ENCODE results near the gene SERPINA3. TPM values are rescaled to one million over a fixed set of nuclear protein-coding genes. Genes with fewer than 3 reads are reported as not detected.

Gene SERPINA3
- total and polyA plus RNA-seq, 10 of the 15 experiments (the other 5 are each of a cell fraction or from before 2014, with no cell fraction given) = 2.2 TPM; not detected in 9

DNA sequence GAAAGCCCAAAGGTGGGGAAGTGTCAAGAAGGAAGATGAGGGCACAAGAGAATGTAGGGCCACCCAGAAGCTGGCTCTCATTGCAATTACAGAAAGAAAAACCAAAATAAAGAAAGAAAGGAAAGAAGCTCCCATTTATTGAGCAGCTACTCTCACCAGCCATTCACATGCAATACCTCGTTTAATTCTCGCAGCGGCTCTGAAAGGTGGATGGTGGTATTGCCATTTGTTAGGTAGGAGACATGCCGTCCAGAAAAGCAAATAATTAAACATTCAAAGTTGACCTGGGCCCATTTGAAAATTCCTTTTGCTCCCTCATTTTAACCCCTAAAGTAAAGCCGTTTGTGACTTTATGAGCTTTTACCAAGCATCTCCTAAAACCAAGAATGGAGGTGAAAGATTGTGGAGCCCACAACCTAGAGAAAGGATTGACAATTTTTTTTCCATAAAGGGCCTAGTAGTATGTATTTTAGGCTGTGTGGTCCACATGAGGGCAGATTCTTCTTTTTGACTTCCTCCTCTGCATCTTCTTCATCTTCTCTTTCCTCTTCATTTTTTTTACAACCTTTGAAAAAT, 5.3 kb downstream of the SERPINA3 start (continued):
- TF ChIP-seq, protein P1, sequence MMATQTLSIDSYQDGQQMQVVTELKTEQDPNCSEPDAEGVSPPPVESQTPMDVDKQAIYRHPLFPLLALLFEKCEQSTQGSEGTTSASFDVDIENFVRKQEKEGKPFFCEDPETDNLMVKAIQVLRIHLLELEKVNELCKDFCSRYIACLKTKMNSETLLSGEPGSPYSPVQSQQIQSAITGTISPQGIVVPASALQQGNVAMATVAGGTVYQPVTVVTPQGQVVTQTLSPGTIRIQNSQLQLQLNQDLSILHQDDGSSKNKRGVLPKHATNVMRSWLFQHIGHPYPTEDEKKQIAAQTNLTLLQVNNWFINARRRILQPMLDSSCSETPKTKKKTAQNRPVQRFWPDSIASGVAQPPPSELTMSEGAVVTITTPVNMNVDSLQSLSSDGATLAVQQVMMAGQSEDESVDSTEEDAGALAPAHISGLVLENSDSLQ (IDR thresholded peaks at IDR 0.05) = no peak
- TF ChIP-seq HCFC1 (IDR thresholded peaks at IDR 0.05; ENCODE audit: low read length) (no peak), SIN3A (IDR thresholded peaks at IDR 0.05; ENCODE audit: low read depth, low read length) (no peak), SMAD1 (IDR thresholded peaks at IDR 0.05; ENCODE audit: low read depth, partially characterized antibody) (no peak), ESRRA (IDR thresholded peaks at IDR 0.05; ENCODE audit: low read length) (no peak)
- TF ChIP-seq, protein P2, sequence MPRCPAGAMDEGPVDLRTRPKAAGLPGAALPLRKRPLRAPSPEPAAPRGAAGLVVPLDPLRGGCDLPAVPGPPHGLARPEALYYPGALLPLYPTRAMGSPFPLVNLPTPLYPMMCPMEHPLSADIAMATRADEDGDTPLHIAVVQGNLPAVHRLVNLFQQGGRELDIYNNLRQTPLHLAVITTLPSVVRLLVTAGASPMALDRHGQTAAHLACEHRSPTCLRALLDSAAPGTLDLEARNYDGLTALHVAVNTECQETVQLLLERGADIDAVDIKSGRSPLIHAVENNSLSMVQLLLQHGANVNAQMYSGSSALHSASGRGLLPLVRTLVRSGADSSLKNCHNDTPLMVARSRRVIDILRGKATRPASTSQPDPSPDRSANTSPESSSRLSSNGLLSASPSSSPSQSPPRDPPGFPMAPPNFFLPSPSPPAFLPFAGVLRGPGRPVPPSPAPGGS (IDR thresholded peaks at IDR 0.05; ENCODE audit: borderline replicate concordance, insufficient read depth, low read depth, low read length, poor library complexity, severe bottlenecking) = no peak

DNA sequence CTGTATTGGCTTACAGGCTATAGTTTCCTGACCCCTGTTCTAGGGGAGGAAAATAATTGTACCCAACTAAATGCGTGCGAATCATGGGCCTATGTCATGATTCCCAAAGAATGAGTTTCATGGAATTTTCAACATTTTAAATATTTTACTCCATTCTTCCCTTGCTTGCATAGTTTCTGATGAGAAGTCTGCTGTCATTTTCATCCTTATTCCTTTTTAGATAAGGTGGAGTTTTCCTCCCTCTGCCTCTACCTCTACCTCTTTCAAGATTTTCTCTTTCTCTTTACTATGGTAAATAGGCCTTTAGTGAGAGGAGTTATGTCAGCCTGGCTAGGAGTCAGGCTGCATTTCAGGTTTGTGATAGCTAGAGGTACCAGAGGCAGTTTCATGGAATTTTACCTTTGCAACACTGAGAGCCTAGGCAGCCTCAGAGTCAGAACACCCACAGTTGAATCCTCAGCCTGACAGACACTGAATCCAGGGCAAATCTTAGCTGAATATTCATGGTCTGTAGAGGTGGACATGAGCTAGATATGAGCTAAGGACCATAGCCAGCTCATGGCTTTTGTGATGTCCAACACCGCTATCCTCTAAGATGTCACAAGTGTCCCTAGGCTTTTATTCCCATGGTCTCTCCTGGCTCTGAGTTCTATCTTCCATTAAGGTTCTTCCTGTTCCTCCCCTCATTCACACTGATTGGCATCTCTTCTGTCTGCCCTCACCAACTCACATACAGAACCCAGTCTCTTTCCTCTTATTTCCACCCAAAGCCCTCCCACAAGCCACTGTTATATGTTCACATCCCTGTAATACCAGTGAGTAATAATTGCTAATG, 6.0 kb downstream of the SERPINA3 start:
- DNase-seq (ENCODE audit: low read depth, low spot score) (no peak), ATAC-seq (no peak), FAIRE-seq (no peak)
- no peak overlapping the region for H3K4me3 ChIP-seq
- H3K4me1 ChIP-seq (ENCODE audit: control insufficient read depth, insufficient read depth, low read length) = no peaks in the 10 kb centered on the region
- no peaks in the 10 kb centered on the region for H3K79me2 ChIP-seq (ENCODE audit: control insufficient read depth, insufficient read depth, low read length)
- ChIA-PET RAD21 (ENCODE audit: unreplicated experiment) (no interaction called here), CTCF (interaction anchor here (0.6 to 0.9 kb wide), 2 partner anchors 12 to 501 kb away, joined by 3 to 5 read pairs; no protein-coding TSS in a partner anchor), POLR2A (no interaction called here), SMC1A (ENCODE audit: uncharacterized antibody, unreplicated experiment) (no interaction called here)
- H4K20me1 ChIP-seq (ENCODE audit: control insufficient read depth, insufficient read depth) = no peaks in the 10 kb centered on the region
- peak; percentile 93; the same call in 1 of the 2 replicates for TF ChIP-seq CBX5 (IDR thresholded peaks at IDR 0.05; ENCODE audit: low read depth)
- TF ChIP-seq BMI1 (IDR thresholded peaks at IDR 0.05; ENCODE audit: borderline replicate concordance) = no peak
- intact Hi-C loops (cut with micrococcal nuclease; ENCODE audit: unreplicated experiment) = no loop called here
- H3K36me3 ChIP-seq (ENCODE audit: control insufficient read depth in 2 of 2, insufficient read depth in 2 of 2, low read length in 1 of 2) = no peaks in the 10 kb centered on the region
- no peak overlapping the region for H2AFZ ChIP-seq (ENCODE audit: control insufficient read depth, low read depth, low read length)
- no TSS peak for BruUV-seq (replicated peaks)
- in situ Hi-C loops (cut with MboI) = no loop called here
- no peak overlapping the region for H3K4me2 ChIP-seq (ENCODE audit: control insufficient read depth, insufficient read depth)
- no peak overlapping the region for H3K27ac ChIP-seq (ENCODE audit: control insufficient read depth, insufficient read depth)
- peaks cover 7% of the 10 kb centered on the region; the same call in 2 of the 3 replicates for H3K9me3 ChIP-seq (replicated peaks; ENCODE audit: control insufficient read depth, insufficient read depth, low read length)
- H3K9ac ChIP-seq (ENCODE audit: control insufficient read depth, insufficient read depth, low read length) = no peak overlapping the region
- 35% methylated on average over 3 of the region's 3 CpGs for WGBS (ENCODE audit: insufficient coverage, insufficient replicate concordance, low lambda C conversion rate, missing lambda C conversion rate)
- H3K27me3 ChIP-seq (replicated peaks in 1 of 2; ENCODE audit: control insufficient read depth in 2 of 2, insufficient read depth in 2 of 2, low read length in 1 of 2) = no peaks in the 10 kb centered on the region; a peak in 1 of 4 replicates

Data from GM12878 (cell line).